HG03159 (cell line): ENCODE data around the gene TAMALIN.

Experiments used
- ATAC-seq: cut with Tn5 transposase; IDR thresholded peaks from one replicate; pipeline ENCODE4 v1.9.1; 2021; ENCODE audit warnings: mild to moderate bottlenecking, moderate library complexity; ENCODE audit not compliant: unreplicated experiment

The TAMALIN gene

DNA sequence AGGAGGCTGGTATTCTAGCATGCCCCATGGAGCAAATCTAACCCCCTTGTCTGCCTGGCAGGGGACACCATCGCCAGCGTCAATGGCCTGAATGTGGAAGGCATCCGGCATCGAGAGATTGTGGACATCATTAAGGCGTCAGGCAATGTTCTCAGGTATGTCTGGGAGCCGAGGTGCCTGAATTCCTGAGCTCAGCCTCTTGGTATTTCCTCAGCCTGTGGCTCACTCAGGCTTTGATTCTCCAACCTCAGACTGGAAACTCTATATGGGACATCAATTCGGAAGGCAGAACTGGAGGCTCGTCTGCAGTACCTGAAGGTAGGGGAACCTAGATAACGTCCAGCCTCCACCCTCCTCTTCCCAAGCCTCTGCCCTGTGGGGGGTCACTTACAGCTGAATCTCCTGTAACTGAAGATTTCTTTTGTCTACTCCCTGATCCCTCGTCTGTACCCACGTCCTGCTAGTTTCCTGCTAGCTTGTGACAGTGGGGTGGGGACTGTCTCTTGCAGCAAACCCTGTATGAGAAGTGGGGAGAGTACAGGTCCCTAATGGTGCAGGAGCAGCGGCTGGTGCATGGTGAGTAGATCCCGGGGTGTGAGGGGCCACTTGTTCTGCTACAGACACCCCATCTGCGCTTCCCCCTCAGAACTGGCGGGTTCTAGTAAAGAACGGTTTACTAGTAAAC lies 7.0 kb downstream of the TAMALIN start:
- no peak for ATAC-seq

DNA sequence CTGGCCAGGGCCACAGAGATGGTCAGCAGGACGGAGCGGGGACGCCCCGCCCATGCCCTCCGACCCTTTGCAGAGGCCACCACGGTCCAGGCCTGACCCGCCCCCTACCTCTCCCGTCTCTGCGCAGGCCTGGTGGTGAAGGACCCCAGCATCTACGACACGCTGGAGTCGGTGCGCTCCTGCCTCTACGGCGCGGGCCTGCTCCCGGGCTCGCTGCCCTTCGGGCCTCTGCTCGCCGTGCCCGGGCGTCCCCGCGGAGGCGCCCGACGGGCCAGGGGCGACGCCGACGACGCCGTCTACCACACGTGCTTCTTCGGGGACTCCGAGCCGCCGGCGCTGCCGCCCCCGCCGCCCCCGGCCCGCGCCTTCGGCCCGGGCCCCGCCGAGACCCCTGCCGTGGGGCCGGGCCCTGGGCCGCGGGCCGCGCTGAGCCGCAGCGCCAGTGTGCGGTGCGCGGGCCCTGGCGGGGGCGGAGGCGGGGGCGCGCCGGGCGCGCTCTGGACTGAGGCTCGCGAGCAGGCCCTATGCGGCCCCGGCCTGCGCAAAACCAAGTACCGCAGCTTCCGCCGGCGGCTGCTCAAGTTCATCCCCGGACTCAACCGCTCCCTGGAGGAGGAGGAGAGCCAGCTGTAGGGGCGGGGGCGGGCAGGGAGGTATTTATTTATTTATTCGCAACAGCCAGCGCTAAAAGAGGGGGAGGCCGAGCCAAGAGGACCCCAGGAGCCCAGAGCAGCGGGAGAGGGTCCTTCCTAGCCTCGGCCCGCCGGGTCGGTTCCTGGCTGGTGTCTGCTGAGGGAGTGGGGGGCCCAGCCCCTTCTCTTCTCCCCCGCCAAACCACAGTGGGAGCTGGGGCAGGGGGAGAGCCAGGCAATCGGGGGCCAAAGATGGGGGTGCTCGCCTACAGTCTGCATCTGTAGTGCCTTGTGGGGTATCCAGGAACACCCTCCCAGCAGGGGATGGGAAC lies 8.1 kb downstream of the TAMALIN start:
- ATAC-seq: no peak

DNA sequence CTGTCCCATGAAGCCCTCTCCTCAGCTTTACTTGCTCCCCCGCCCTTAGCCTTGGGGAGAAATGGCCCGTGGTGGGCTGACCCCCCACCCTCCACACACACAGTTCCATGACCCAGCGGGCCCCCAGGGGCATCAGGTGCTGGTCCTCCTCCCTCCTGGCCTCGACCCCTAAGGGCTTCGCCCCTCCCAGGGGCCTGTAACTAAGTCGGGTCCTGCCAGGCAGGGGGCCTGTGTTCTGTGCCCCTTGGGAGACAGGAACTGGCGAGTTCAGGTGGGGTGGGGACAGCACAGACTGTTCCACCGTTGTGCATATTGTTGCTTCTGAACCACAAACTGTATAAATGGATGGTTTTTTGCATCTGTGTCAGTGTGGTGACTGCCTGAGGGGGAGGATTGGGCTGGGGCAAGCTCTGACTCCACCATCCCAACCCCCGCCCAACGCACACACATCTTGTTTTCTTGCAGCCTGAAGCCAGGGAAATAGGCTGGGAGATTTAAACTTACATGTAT lies 8.8 kb downstream of the TAMALIN start:
- ATAC-seq: no peak

DNA sequence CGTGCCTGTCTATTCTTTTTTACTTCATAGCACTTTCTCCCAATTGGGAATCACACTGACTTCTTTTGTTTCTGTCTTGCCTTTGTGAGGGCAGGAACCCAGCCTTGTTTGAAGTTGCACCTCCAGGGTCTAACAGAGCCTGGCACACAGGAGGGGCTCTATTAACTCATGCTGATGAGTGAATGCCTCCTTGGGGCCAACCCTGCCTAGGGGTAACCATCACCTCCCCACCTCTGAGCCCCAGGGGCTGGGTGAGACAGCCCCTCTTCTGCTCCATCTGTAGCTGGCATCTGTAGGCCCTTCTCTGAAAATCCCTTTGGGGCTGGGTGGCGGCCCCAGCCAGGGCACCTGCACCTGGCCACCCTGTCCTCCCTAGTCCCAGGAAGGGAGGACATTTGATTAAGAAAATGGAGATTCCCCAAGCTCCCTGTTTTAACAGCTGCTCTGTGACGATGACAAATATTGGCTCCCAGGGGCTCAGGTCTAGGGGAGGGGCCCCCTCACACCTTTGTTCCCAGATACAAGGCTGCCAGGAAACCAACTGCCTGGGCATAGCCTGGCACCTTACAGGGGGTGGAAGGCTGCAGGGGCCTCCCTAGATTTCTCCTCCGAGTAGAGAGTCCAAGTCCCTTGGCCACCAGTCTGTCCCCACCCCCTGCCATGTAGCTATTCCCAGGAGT lies 11.8 kb downstream of the TAMALIN start:
- no peak for ATAC-seq

DNA sequence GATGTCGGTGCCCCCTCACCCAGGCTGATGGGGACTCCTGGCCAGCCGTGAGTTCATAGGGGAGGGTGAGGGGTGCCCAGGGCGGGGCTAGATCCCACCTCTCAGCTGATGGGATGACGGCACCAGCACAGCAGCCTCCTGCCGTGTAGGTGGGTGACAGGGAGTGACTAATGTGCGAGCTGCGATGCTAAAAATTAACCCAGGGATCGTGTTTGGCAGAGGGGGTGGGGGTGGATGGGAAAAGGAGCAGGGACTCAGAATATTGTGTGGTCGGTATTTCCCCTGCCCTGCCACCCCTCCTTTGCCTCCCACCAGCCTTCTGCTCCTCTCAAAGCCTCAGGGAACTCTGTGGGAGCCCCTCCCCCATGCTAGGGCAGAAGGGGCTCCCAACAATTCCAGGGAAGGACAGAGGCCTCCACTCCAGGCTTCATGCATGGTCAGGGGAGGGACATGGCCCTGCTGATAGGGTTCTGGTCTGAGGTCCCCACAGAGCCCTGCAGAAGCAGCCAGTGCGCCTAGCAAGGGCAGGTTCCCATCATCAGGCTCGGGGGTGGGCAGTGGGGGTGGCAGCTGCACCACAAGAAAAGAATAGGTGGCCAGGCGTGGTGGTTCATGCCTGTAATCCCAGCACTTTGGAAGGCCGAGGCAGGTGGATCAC lies 12.5 kb downstream of the TAMALIN start:
- ATAC-seq: no peak

DNA sequence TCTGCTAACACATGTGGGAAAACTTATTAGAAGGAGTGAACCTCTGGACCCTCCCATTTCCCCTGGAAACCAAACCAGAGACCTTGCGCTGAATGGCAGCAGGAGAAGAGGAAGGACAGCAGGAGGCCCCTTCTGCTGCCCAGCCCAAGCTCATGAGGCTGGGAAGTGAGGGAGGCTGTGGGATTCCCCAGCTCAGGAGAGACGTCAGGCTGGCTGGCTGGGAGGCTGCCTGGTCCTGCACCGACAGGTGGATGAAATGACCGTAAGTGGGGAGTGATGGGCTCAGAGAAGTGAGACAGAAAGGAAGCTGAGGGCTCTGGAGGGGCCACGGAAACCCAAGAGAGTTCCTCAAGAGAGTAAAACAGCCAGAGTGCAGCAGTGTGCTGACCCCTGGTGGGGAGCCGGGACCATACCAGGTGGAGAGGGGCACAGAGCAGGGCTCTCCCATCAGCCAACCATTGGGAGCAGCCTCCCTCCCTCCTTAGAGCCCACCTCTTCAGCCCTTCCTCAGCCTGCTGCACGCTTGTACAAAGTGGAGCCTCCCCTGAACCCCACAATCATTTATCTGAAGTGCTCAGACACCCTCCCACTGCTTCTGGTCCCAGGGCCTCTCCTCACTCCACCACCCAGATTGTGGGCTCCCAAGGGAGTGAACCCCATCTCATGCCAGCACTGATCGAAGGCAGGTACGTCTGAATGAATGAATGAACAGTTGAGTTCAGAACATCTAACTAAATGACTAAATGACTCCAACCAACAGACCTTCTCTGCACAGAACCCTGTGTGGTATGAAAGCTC lies 14.0 kb downstream of the TAMALIN start:
- ATAC-seq: peak; percentile 45

DNA sequence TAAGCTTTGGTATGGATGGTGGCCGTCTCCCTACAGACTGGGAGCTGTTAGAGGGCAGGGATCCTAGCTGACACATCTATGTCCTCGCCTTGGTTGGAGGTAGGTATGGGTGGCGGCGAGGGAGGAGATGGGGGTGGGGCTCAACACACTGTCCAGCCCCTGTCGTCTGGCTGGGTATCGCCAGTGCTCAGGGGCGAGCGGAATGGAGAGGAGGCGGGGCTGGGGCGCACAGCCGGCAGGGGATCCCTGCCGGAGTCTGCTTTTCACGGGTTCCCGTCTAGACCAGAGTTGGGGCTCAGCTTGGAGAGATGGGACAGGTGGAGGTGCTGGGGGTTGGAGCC lies 16.1 kb downstream of the TAMALIN start:
- no peak for ATAC-seq

DNA sequence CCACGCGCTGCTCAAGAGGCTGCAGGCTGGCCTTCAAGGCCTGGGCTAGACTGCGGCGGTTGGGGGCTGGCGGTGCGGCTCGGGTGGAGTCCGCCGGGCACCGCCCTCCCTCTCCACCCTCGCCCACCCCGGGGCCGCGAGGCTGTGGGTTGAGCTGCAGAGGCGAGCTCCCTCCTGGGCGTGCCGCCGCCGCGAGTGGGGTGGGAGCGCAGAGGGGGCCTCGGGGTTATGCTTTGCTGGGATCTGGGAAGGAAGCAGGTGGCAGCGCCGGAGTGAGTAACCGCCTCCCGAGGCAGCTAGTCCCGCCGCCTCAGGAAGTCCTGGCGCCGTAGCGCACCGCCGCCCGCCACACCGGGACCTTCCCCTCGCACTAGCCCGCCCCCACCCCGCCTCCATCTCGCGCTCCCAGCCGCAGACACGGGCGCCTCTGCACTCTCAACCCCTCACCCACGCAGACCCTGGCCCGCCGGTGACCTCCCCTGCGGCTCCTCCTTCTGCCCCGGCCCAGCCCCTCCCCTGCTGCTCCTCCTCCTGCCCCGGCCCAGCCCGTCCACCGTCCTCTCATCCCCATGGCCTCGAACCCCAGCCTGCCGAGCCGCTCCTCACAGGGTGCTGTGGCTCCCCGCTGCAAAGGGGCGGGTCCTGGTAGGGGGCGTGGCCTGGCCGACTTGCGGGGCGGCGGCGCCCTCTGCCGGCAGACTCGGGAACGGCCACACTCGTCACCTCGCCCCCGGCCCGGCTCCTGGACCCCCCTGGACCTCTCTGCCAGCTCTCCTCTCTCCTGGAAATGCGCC lies 16.6 kb downstream of the TAMALIN start:
- ATAC-seq: no peak

DNA sequence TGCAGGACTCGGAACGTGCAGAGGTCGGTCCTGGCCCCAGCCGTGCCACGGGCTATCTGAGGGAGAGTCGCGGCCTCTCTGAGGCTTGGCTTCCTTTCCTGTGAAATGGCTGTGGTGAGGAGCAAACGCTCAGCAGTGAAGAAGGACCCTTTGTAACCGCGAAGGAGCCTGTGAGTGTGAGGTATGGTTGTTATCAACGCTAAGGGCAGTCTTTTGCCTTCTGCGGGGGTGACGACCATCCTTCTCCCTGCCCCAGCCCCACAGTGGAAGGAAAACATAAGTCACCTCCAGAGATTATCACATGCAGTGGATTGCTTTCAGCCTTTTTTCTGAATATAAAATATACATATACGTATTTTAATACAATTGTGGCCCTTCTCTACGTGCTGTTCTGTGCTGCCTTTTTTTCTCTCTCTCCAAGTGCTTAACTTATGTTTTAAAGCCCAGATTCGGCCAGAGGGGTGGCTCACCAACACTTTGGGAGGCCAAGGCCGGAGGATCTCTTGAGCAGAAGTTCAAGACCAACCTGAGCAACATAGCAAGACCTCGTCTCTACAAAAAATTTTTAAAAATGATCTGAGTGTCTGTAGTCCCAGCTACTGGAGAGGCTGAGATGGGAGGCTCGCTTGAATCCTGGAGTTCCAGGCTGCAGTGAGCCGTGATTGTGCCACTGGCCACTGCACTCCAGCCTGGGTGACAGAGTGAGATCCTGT lies 17.4 kb downstream of the TAMALIN start:
- no peak for ATAC-seq

DNA sequence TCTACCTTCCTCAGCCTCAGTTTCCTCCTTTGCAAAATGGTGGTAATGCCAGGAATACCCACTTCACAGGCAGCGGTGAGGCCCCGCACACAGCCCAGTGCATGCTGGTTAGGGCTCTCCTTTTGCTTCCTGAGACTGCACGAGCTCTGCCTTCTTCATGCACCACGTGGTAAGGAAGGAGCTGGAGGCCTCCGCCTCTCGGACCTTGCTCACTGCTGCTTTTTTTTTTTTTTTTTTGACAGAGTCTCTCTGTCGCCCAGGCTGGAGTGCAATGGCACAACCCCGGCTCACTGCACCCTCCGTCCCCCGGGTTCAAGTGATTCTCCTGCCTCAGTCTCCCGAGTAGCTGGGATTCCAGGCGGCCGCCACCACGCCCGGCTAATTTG lies 18.1 kb downstream of the TAMALIN start:
- ATAC-seq: no peak

DNA sequence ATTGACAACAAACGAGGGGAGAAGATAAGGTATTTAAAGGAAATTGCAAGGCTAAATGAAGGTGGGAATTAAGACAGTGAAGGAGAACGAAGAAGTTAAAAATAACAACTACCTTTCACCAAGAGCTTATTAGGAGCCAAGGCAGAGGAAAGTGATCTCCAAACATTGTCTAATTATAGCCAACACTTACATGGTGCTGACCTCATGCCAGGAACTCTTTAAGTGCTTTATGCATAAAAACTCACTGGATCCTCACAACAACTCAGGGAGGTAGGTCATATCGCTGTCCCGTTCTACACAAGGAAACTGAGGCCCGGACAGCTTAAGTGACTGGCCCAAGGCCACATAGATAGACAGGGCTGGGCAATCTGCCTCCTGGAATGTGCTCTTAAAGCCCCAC lies 19.5 kb downstream of the TAMALIN start:
- no peak for ATAC-seq

DNA sequence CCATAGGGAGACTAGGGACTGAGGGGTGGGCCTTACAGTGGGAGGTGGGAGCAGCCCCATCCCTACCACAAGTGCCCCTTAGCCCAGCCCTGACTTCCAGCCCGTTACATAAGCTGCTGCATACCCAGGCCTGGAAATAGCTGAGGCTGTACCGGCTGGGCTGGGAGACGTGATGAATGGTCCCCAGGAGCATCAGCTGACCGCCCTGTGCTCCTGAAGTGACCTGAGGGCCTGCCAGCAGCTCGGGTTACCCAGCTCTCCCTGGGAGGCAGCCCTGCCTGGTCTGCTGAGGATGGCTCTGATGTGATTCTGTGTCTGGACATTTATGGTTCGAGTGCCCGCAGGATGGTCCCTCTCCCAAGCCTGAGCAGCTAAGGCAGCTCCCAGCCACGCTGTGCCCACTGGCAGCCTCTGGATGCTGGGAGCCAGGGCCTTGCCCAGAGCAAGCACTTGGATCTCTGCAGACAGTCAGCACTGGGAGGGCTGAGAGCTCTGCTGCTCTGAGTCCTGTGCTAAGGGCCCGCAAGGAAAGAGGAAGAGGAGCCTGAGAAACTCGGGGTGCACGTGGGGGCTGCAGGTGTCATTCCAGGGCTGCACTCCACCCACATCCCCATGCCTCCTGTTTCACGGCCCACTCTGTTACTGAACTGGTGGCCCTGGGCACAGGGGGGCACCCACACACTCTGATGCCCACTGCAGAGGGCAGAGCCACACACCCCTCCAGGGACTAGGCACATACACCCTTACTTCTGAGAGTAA lies 20.5 kb downstream of the TAMALIN start:
- ATAC-seq: no peak

DNA sequence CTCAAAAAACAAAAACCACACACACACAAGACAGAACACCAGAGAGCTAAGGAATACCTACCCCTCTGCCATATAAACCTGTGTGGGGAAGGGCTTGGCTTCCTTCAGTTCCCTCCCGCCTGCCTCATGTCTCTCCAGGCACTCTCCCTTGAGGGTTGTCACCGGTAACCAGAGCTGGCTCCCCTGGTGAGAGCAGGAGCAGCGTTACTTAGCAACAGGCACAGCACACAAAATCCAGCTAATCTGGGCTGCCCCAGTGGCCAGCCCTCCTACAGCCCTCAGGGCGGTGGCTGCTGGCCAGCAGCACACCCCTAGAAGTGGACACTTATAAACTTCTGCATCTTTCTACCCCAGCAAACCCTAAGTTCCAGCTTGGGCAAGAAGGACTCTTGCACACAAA lies 22.9 kb downstream of the TAMALIN start:
- ATAC-seq: no peak

DNA sequence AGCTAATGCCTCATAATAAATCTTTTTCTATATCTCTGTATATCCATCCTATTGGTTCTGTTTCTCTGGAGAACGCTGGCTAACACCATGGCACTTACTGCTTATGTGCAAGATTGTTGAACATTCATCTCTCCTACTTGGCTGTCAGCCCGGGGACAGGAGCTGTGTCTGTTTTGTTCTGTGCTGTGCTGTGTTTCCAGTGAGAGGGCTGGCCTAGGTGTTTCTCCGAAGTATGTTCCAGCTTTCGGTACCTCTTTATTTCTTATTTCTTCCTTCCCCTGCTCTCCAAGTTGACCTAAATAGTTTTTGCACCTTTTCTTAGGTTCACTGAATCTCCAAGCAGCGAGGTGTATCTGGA lies 25.7 kb downstream of the TAMALIN start:
- ATAC-seq: no peak

DNA sequence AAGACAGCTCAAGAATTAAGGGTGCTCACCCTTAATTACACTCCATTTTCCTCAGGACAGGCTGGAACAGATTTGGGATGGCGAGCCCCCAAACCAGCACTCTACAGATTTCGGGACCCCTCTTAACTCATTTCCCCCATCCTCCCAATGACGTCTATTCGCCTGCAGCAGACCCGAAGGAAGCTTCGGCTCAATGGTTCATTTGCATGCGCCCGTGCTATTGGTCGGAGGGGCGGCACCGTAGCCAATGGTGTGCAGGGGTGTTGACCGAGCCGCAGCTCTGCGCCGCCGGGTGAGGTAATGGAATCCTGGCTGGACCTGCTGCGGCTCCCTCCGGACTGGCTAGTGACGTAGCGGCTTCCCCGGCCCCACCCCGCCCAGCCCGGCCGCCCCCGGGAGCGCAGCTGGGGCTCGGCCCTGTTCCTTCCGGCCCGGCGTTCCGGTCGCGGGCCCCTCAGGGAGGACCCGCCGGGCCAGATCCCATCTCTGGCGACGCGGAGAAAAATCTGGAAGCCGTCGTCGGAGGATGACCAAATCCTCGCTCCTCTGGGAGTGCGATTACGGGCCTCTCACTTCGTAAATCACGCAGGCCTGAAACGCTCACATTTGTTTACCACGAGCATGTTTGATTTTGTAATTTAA lies 26.2 kb downstream of the TAMALIN start:
- ATAC-seq: peak; percentile 91

DNA sequence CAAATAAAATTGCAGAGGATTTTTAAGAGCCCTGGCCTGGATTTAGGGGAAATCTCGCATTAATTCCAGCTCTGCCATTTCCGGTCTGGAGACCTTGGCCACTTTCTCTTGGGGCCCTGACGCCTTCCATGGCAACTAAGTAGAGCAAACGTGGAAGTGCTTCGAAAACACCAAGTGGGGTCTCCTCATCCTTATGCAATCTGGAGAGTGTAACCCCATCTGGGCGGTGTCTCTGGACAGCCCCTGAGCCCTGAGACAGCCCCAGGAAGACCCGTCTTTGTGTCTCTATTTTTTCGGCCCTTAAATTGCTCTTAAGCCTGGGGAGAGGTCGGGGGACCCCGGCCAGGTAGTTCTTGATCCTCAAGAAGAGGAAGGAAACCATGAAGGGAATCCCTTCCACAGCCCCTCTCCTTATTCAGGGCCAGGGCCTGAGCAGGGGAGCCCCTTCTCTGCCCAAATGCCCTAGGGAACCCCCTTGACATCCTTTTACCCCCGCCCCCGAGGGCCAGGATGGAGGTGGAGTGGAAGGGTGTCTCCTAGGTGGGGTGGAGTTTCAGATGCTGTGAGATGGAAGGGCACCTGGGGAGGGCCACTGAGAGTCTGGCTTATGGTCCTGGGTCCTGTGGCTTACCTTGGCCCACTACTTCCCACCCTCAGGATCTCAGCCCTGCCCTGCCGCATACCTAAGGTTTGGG lies 26.8 kb downstream of the TAMALIN start:
- no peak for ATAC-seq

DNA sequence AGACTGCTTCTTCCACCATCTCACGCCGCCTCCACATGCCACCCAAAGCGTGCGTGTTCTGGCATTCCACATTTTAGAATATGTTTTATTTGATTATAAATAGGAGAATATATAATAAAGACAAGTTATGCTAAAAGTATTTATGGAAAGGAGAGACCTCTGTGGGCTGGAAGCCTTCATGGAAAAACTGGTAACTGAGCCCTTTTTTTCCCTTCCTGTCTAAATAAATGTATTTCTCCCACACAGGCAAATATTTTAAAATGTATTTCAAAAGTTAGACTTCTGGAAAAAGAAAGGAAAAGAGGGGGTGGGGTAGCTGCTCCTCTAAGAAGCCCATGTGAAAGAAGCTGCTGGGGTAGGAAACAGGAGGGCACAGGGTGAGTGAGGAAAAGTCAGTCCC lies 28.4 kb downstream of the TAMALIN start:
- ATAC-seq: no peak
